Osteocyte (in vitro differentiated cells): Measurements from ENCODE around the gene ZRANB1. TPM values are rescaled to one million over a fixed set of nuclear protein-coding genes. Genes with fewer than 3 reads are reported as not detected.

ENCODE experiments used
- DNase-seq: peaks from one replicate; pipeline ENCODE4 v3.0.0; 2021; ENCODE audit warnings: mixed read lengths; ENCODE audit not compliant: unreplicated experiment; ENCODE audit errors: extremely low spot score
- H3K27ac Mint-ChIP-seq: one replicate; pipeline ENCODE4 v1.8.0; 2021; ENCODE audit warnings: mild to moderate bottlenecking, mixed read lengths; ENCODE audit not compliant: unreplicated experiment
- H3K27me3 Mint-ChIP-seq: one replicate; pipeline ENCODE4 v1.8.0; 2021; ENCODE audit warnings: mixed read lengths; ENCODE audit not compliant: unreplicated experiment
- H3K36me3 Mint-ChIP-seq: one replicate; pipeline ENCODE4 v1.8.0; 2021; ENCODE audit warnings: mixed read lengths; ENCODE audit not compliant: unreplicated experiment
- H3K4me1 Mint-ChIP-seq: one replicate; pipeline ENCODE4 v1.8.0; 2021; ENCODE audit warnings: mixed read lengths; ENCODE audit not compliant: unreplicated experiment
- H3K4me3 Mint-ChIP-seq: one replicate; pipeline ENCODE4 v1.8.0; 2021; ENCODE audit warnings: mild to moderate bottlenecking, moderate library complexity, mixed read lengths; ENCODE audit not compliant: unreplicated experiment
- H3K9me3 Mint-ChIP-seq: one replicate; pipeline ENCODE4 v1.8.0; 2021; ENCODE audit warnings: mixed read lengths; ENCODE audit not compliant: unreplicated experiment
- total RNA-seq: library from RNA; stranded (reverse); gene quantifications from 2 replicates; pipeline ENCODE4 v1.2.1, GENCODE V29; 2021
- TF ChIP-seq, protein P1 (sequence below): fragments of 200-600 bp; sonication (generic); IDR thresholded peaks from 2 replicates; pipeline ENCODE4 v1.5.0; 2021; ENCODE audit warnings: antibody characterized with exemption, mild to moderate bottlenecking, moderate library complexity

Gene ZRANB1
- total RNA-seq, 1 donor from 2014 or later, result 26.8 TPM

GRCh38 chr10:124997306-124997705 is 55.4 kb downstream of the ZRANB1 start:
- no peak overlapping the region for H3K4me3 Mint-ChIP-seq
- H3K9me3 Mint-ChIP-seq, result no peaks in the 10 kb centered on the region
- H3K27me3 Mint-ChIP-seq, result no peaks in the 10 kb centered on the region
- TF ChIP-seq, protein P1, sequence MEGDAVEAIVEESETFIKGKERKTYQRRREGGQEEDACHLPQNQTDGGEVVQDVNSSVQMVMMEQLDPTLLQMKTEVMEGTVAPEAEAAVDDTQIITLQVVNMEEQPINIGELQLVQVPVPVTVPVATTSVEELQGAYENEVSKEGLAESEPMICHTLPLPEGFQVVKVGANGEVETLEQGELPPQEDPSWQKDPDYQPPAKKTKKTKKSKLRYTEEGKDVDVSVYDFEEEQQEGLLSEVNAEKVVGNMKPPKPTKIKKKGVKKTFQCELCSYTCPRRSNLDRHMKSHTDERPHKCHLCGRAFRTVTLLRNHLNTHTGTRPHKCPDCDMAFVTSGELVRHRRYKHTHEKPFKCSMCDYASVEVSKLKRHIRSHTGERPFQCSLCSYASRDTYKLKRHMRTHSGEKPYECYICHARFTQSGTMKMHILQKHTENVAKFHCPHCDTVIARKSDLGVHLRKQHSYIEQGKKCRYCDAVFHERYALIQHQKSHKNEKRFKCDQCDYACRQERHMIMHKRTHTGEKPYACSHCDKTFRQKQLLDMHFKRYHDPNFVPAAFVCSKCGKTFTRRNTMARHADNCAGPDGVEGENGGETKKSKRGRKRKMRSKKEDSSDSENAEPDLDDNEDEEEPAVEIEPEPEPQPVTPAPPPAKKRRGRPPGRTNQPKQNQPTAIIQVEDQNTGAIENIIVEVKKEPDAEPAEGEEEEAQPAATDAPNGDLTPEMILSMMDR, result no peak
- peaks cover 51% of the 10 kb centered on the region for H3K36me3 Mint-ChIP-seq
- no peak overlapping the region for H3K27ac Mint-ChIP-seq
- peaks cover 19% of the 10 kb centered on the region for H3K4me1 Mint-ChIP-seq
- peak; percentile 77 for DNase-seq

GRCh38 chr10:124997771-124998623 is 56.1 kb downstream of the ZRANB1 start:
- H3K27ac Mint-ChIP-seq, result no peak overlapping the region
- no peak overlapping the region for H3K4me3 Mint-ChIP-seq
- H3K36me3 Mint-ChIP-seq, result peaks cover 48% of the 10 kb centered on the region
- TF ChIP-seq, protein P1, result no peak
- peaks cover 16% of the 10 kb centered on the region for H3K4me1 Mint-ChIP-seq
- no peaks in the 10 kb centered on the region for H3K9me3 Mint-ChIP-seq
- DNase-seq, result peak; percentile 82
- no peaks in the 10 kb centered on the region for H3K27me3 Mint-ChIP-seq

- Mint-ChIP-seq H3K4me3 (no peak overlapping the region), H3K36me3 (peaks cover 41% of the 10 kb centered on the region), H3K9me3 (no peaks in the 10 kb centered on the region), H3K27me3 (no peaks in the 10 kb centered on the region), H3K4me1 (peaks cover 16% of the 10 kb centered on the region), H3K27ac (no peak overlapping the region)
- TF ChIP-seq, protein P1, result no peak
- peak; percentile 72 for DNase-seq
Observed at GRCh38 chr10:124998624-124999291, 56.8 kb downstream of the ZRANB1 start.

DNA sequence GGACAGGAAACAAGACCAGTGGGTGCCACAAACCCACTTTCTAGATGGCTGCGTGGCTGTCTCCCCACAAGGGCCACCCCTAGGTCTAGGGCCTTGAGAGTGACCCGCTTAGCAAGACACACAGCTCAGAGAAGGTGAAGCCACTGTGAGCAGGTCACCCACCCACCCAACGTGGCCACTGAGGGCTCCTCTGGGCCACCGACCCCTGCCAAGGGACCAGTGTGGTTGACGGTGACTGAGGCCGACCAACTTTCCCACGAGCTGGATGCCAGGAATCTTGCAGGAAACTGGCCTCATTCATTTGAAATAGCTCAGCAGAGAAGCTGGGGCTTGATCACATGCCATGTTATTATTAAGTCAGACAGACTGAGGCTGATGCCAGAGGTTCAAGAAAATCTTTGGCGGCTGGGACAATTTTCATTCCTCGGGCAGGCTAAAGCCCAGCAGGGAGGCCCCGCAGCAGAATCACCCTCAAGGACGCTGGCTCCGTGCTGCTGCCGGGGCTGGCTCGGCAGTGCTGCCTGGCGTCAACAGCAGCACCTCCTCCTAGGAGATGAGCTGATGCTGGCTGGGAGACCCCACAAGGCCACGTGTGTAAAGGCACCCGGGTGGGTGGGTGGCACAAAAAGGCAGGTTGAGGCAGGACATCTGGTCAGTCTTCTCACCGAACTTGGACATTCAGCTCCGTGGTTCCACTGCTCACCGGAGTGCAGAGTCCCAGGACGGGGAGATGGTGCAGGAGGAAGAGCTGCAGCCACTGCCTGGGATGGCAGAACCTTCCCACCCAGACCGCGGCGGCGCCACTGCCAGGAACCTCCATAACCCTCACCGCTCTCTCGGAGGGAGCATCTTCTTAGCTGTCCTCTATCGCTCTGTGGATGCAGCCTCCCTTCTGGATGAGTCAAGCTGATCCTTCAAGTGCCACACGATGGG is 57.8 kb downstream of the ZRANB1 start:
- H3K27me3 Mint-ChIP-seq, result no peaks in the 10 kb centered on the region
- DNase-seq, result peak; percentile 81
- no peaks in the 10 kb centered on the region for H3K9me3 Mint-ChIP-seq
- TF ChIP-seq, protein P1, result no peak
- H3K4me1 Mint-ChIP-seq, result peaks cover 16% of the 10 kb centered on the region
- H3K4me3 Mint-ChIP-seq, result no peak overlapping the region
- peak overlapping the region; percentile 62 for H3K27ac Mint-ChIP-seq
- H3K36me3 Mint-ChIP-seq, result peaks cover 33% of the 10 kb centered on the region
